Medulla oblongata (tissue), 1 donor: ENCODE data around the gene TWF2.

ENCODE experiments used
- DNase-seq: peaks from one replicate; pipeline ENCODE4 v3.0.0-alpha.2; 2015; ENCODE audit errors: extremely low spot score

TWF2 gene

GRCh38 chr3:52257911-52258310, 19.0 kb upstream of the TWF2 start:
- no peak for DNase-seq

- DNase-seq, result no peak
These were observed 17.7 kb upstream of the TWF2 start for GRCh38 chr3:52256622-52257021.

GRCh38 chr3:52256159-52256558, 17.2 kb upstream of the TWF2 start:
- DNase-seq, result no peak

GRCh38 chr3:52254608-52255007, 15.7 kb upstream of the TWF2 start:
- DNase-seq, result no peak

GRCh38 chr3:52253314-52254304, 14.7 kb upstream of the TWF2 start:
- peak; percentile 74 for DNase-seq

GRCh38 chr3:52250122-52250521, 11.2 kb upstream of the TWF2 start:
- DNase-seq, result no peak

- no peak for DNase-seq
These were observed 10.7 kb upstream of the TWF2 start for GRCh38 chr3:52249683-52250082.

- no peak for DNase-seq
These were observed 10.0 kb upstream of the TWF2 start for GRCh38 chr3:52248816-52249547.

- DNase-seq, result no peak
These were observed 9.2 kb upstream of the TWF2 start for GRCh38 chr3:52248165-52248541.

- no peak for DNase-seq
These were observed 8.6 kb upstream of the TWF2 start for GRCh38 chr3:52247409-52248164.

- DNase-seq, result peak; percentile 14
These were observed 7.9 kb upstream of the TWF2 start for GRCh38 chr3:52246728-52247408.

- no peak for DNase-seq
These were observed 7.3 kb upstream of the TWF2 start for GRCh38 chr3:52246264-52246620.

- peak; percentile 27 for DNase-seq
These were observed 6.6 kb upstream of the TWF2 start, which contains the start of gene PPM1M for GRCh38 chr3:52245322-52246263. Gene PPM1M (plus strand): TSS chr3:52245759. CDS start chr3:52245825, 66 bp downstream.

GRCh38 chr3:52243791-52244628, 5.1 kb upstream of the TWF2 start:
- peak; percentile 80 for DNase-seq

- no peak for DNase-seq
These were observed 3.1 kb upstream of the TWF2 start for GRCh38 chr3:52242039-52242438.

GRCh38 chr3:52240886-52241370, 2.0 kb upstream of the TWF2 start:
- DNase-seq, result no peak

- peak; percentile 81 for DNase-seq
These were observed 1.3 kb upstream of the TWF2 start for GRCh38 chr3:52240059-52240885.

GRCh38 chr3:52238193-52238760, 681 bp downstream of the TWF2 start:
- no peak for DNase-seq
